HG03108 (cell line): Measurements from ENCODE around the gene ACO1.
"Not testable (repeated sequence)": the region's sequence is repeated elsewhere in the genome, so short reads cannot be mapped to it uniquely, and the experiment has no call there.

Experiments
- ATAC-seq: cut with Tn5 transposase; IDR thresholded peaks from one replicate; pipeline ENCODE4 v1.9.1; 2021; ENCODE audit warnings: moderate library complexity; ENCODE audit not compliant: unreplicated experiment

ACO1 gene

DNA sequence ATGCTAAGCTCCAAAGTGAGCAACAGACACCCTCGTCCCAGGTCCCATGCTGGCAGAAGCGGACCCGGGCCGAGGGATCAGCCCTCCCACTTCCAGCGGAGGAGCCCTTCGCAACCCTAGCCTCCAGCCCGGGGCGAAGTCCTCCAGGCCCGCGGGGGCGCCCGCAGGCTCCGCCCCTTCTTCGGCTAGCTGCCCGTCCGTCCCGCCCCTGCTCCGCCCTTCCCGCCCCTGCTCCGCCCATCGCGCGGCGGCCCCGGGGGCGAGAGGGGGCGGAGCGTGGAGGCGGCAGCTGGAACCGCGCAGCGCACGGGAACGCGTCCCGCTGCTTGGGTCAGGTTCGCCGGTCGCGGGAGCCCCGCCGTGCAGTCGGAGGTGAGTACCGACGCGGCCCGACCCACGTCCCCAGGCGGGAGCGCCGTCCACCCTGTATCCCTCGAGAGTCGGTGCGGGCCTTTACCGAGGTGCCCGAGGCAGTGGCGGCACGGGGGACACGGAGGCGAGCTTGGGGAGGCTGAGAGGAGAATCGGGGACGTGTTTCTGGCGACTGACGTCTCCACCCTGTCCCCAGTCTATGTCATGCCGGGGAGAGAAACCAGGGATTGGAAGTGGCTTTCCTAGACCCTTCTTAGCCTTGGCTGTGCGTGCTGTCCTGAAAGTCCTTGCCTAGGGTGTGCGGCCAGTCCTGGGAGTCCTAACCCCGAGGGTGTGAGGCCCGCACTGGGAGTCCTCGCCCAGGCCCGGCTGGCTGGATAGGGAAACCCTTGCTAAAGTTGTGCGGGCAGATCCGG lies at the start of gene ACO1:
TSS of gene ACO1 (plus strand) at position 280 of the 788 bp plus-strand sequence. CDS start 20,864 bp downstream, outside the sequence.
- ATAC-seq: peak; percentile 97

DNA sequence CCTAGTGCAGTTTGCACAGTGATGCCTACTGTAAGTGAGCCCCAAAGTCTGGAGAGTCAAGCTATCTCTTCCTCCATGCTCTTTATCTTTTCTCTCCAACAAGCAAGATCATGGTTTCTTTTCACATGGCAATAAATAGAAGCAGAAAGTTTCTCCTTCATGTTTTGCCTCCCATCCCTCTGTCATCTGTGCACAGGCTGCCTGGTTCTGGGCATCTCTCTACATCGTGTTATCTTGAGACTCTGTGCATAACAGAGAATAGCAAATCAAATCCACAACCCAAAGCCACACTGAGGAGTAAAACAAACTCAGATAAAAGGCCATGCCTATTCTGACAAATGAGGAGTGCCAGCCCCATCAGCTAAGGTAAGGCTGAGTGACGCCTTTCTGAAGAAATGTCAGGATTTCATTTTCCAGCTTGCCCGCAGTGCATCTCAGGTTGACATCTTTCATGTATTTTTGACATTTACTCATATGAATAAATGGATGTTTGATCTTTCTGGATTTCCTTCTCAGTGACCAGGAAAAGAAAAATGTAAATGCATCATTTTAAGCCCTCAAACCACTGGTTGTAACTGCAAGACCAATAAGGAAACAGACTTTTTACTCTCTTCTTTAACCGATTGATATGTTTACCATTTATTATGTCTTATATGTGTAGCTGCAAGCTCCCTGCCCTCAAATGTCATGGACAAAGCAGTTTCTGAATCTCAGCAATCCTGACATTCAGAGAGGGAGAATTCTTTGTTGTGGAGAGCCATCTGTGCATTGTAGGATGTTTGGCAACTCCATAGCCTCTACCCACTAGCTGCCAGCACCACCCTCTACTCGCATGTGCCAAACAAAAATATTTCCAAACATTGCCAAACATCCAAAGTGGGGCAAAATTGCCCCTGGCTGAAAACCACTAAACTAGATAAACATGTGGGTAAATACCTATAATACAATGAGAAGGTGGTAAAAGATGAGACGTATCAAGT lies 49.2 kb upstream of the ACO1 start:
- ATAC-seq: no peak

DNA sequence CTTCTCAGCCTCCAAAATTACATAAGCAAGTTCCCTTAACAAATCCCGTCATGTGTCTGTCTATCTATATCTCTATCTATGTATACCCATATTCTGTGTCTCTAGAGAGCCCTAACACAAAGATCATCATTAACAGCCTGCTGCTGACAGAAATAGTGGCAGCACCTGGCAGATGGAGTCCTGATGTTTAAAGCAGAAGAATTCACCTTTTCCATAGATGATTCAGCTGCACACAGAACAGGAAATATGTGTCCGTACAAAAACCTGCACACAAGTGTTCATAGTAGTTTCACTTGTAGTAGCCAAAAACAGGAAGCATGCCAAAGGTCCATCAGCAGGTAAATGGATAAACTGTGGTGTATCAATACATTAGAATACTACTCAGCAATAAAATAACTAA lies 45.0 kb upstream of the ACO1 start:
- ATAC-seq: peak; percentile 51

DNA sequence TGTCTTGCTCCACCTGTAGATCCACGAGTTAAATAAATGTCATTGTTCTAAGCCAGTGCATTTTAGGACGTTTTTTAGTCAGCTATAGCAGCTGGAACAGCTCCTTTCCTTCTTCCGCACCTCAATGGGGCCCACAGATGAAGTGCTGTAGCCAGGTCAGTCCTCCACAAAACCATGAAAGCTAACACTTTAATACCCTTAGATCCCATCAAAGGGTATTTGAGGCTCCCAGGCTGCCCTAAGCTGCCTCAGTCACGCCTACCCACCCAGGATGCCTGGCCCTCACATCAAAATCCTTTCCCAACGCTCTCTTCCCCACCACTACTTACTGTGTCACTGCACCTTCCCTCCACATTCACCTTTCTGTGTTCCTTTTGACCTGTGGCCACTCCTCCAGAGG lies 44.1 kb upstream of the ACO1 start:
- ATAC-seq: no peak

DNA sequence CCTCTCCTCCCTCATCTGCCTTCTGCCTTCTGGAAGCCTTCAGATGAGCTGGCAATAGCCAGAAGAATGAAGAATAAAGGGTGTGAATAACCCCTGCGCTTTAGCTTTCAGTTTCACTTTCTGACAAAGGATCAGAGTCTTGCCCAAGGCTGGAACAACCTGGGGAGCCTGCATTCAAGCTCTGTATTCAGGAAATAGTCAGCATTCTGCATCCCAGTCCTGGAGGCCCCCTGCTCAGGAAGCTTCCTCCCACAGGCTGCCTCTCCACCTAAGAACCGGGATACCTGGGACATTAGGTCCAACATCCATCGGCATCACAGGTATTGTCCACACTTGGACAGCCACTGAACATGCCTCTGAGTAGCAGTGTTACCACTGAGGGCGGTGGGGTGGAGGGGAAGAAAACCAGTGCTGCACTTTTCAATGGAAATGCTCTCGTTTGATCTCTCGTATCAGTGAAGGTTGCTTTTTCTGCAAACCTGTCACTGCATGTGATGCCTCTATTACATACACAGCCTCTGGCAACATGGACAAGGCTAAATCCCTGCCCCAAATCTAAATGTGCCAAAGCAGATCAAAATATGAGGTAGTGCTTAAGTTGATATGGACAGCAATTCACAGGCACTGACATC lies 39.8 kb upstream of the ACO1 start:
- no peak for ATAC-seq

DNA sequence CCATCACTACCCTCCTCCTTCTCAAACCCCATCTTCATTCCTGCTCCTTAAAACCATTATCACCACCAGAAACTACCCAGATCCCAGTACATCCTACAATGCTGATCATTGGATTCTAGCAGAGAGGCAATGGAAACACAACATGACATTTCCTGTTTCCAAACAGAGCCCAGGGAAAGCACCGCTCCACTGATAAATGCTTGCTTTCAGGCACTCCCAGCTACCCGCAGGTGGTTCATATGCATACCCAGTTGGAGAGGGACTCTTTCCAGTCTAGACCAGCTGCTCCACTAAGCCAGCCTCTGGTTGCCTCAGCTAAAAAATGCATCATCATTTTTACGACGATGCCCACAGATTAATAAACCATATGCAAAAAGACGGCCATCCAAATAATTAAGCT lies 39.2 kb upstream of the ACO1 start:
- ATAC-seq: no peak

GRCh38 chr9:32347571-32347970 lies 36.9 kb upstream of the ACO1 start:
- no peak for ATAC-seq

- no peak for ATAC-seq
Observed at GRCh38 chr9:32348106-32348695, 36.2 kb upstream of the ACO1 start.

- ATAC-seq: no peak
Observed at GRCh38 chr9:32349013-32349412, 35.4 kb upstream of the ACO1 start.

- ATAC-seq: no peak
Observed at GRCh38 chr9:32350682-32351081, 33.8 kb upstream of the ACO1 start.

GRCh38 chr9:32351845-32352244 lies 32.6 kb upstream of the ACO1 start:
- no peak for ATAC-seq

- not testable (repeated sequence) for ATAC-seq
Observed at GRCh38 chr9:32353476-32353875, 31.0 kb upstream of the ACO1 start.

DNA sequence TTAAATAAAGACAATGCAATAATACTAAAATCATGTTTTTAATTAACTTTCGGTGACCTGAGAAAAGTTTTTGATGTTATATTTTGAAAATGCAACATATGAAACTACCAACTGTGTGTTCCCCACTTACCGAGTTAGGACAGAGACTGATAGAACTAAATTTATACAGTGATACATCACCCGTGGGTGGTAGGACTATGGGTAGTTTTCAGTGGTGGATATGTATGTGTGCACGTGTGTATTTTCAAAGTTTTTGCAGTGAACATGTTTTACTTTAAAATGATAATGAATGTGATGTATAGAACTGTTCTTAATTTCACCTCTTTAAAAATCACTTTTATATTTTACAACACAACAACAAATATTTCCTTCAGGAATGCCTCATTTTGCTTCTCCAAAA lies 25.0 kb upstream of the ACO1 start:
- ATAC-seq: no peak

DNA sequence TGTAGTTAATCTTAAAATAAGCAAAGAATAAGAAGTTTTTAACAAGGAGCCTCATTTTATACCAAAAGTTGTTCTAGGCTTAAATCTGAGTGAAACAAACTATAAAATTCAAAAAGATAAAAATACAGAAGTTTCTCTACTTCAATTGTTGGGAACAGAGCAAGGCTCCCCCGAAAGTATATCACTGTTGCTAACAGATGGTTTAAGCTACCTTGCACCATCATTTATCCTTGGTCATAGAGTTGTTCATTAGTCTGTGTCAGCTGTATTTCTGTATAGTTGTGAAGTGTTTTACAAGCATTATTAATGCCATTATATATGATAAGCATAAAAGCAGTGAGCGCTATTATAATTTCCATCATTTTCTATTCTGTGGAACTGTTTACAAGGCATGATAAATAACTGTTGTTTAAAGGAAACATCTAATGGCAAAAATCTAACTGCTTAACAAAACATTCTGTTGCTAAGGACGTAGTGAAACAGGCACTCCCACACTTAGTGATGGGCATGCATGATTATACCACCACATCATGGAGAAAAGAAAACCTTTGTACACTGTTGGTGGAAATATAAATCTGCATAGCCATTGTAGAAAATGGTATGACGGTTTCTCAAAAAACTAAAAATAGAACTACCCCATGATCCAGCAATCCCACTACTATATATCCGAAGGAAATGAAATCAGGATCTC lies 23.3 kb upstream of the ACO1 start:
- ATAC-seq: no peak

DNA sequence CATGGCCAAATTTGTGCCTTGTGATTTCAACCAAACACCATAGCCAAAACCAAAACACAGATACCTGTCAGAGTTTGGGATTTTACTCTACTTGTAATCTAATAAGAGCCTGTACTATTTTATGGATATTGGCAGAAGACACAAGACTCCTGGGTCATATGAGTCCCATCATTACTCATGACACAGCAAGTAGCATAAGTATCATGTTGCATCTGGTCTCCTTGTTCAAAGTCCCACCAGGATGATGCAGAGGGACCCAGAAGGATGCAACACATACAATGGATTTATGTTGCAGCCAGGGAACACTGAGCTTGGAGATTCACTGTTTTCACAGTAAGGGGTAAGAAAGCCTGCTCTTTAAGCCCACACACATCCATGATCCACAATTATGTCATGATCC lies 13.2 kb upstream of the ACO1 start:
- ATAC-seq: no peak

GRCh38 chr9:32371679-32372078 lies 12.8 kb upstream of the ACO1 start:
- ATAC-seq: no peak

DNA sequence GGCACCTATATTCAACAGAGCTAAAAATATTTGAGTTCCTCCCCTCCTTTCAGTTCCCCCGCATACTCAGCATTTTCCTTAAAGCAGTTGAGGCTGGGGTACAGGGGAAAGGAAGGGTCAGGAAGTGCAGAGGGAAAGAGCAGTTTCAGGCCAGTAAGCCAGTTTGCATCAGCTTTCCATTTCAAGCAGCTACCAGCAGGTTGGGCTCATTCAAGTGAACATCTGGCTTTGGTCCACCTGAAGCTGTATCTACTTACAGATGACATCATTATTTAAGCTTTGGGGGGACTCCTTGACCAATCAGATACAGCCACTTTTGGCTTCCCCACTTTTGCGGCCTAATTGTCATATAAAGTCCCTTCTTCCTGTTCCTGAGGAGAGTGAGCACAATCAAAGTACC lies 8.2 kb upstream of the ACO1 start:
- no peak for ATAC-seq

DNA sequence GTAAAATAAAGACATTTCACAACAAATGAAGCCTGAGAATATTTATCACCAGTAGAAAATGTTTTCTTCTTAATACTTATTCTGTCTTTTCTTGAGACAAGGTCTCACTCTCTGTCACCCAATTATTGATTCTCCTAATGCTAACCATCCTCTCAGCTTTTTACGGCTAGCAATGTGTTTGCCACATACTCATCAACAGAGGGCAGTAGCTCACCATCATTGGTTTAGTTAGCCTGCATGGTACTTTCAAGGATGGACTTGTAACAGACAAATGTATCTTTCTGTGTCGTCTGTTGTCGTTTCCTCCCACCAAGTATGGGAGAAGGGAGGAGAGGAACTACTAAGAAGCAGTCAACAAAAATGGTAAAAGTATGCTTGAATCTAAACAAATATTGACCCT lies 5.9 kb upstream of the ACO1 start:
- ATAC-seq: peak; percentile 79

- peak; percentile 65 for ATAC-seq
Observed at GRCh38 chr9:32378993-32379729, 5.3 kb upstream of the ACO1 start.

GRCh38 chr9:32380944-32381343 lies 3.5 kb upstream of the ACO1 start:
- ATAC-seq: no peak
